ENCODE data around the gene PHF23.

PHF23 gene

GRCh38 chr17:7259555-7259889, 20.3 kb upstream of the PHF23 start:
- no CpG with 5 or more reads among the region's 6 CpGs for WGBS (ENCODE audit: extremely low coverage, insufficient coverage, insufficient read length)
- H3K4ac ChIP-seq (ENCODE audit: low read depth, low read length), result no peak overlapping the region
- H4K91ac ChIP-seq (ENCODE audit: low read depth, low read length), result no peak overlapping the region
- H3K4me1 ChIP-seq (ENCODE audit: control insufficient read depth in 1 of 2, insufficient read depth in 2 of 2, low read length in 2 of 2), result peaks cover 9 to 17% of the 10 kb centered on the region in 2 experiments
- H2AFZ ChIP-seq (ENCODE audit: insufficient read depth, low read length, poor library complexity), result no peak overlapping the region
- peaks cover 28 to 38% of the 10 kb centered on the region in 2 experiments for H3K36me3 ChIP-seq (ENCODE audit: control insufficient read depth in 1 of 2, insufficient read depth in 2 of 2, low read length in 2 of 2)
- no peak overlapping the region for H3K27ac ChIP-seq (ENCODE audit: low read depth, low read length)
- H3K79me1 ChIP-seq (ENCODE audit: low read length), result peaks cover 28% of the 10 kb centered on the region
- no peak overlapping the region for H4K8ac ChIP-seq (ENCODE audit: low read depth, low read length)
- no peak overlapping the region for H2BK5ac ChIP-seq (ENCODE audit: low read depth, low read length, poor library complexity)
- H2AK5ac ChIP-seq (ENCODE audit: low read length), result no peak overlapping the region
- no peak overlapping the region for H3K4me3 ChIP-seq (ENCODE audit: low read depth, low read length)
- H3K9ac ChIP-seq (ENCODE audit: low read length), result no peak overlapping the region
- no peaks in the 10 kb centered on the region for H3K27me3 ChIP-seq (ENCODE audit: insufficient read depth, low read length)
- peaks cover 3% of the 10 kb centered on the region for H3K9me3 ChIP-seq (ENCODE audit: insufficient read depth, low read depth, low read length)
- no peak overlapping the region for H3K4me2 ChIP-seq (ENCODE audit: low read length)
- H4K12ac ChIP-seq (ENCODE audit: low read depth, low read length), result no peak overlapping the region
- H2BK12ac ChIP-seq (ENCODE audit: low read length), result no peak overlapping the region
- H3K18ac ChIP-seq (ENCODE audit: low read length), result peak overlapping the region; percentile 29
- H3K14ac ChIP-seq (ENCODE audit: low read length), result no peak overlapping the region
- peaks cover 25% of the 10 kb centered on the region for H3K79me2 ChIP-seq (ENCODE audit: control insufficient read depth, insufficient read depth, low read length, poor library complexity)
- no peak for DNase-seq
- no peak overlapping the region for H3K23ac ChIP-seq (ENCODE audit: low read length)
- H2BK120ac ChIP-seq (ENCODE audit: insufficient read depth, low read length, poor library complexity), result no peak overlapping the region

DNA sequence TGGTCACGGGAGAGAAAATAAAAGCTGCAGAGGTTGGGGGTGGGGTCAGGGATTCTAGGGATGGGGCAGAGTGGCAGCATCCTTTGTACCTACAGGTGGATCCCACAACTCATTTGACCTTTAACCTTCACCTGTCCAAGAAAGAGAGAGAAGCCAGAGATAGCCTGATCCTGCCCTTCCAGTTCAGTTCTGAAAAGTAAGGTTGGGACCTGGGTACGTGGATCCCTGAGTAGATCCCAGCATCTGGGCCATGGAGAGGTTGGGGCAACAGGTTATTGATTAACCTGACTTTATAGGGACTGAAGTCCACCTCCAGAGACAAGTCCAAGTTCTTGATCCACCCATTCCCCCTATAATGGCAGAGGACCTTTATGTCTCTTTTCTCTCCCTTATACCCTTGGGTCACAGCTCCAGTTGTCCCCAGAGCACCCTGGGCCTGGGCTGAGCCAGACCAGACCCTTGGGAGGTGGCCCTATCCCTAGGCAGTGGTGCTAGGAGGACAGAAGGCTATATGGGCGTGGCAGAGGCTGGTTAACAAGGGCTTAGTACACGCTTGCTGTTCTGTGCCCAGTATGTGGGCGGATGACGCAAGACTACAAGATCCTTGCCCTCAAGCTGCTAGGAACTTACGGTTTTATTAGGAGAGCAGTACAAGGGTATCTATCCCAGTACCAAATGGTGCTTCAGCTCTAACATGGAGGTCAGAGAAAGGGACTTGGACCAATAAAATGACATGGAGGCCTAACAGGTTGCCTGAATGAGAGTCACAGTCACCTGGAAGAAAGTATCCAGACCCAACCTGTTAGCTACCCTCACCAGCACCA, 19.7 kb upstream of the PHF23 start:
- peak in 1 of 2 donors; percentile 53 for DNase-seq
- no peak overlapping the region for H3K27ac ChIP-seq (ENCODE audit: low read depth, low read length)
- H2AFZ ChIP-seq (ENCODE audit: insufficient read depth, low read length, poor library complexity), result no peak overlapping the region
- H4K8ac ChIP-seq (ENCODE audit: low read depth, low read length), result no peak overlapping the region
- H3K23ac ChIP-seq (ENCODE audit: low read length), result no peak overlapping the region
- H4K12ac ChIP-seq (ENCODE audit: low read depth, low read length), result no peak overlapping the region
- no peak overlapping the region for H2AK5ac ChIP-seq (ENCODE audit: low read length)
- H3K79me2 ChIP-seq (ENCODE audit: control insufficient read depth, insufficient read depth, low read length, poor library complexity), result peaks cover 25% of the 10 kb centered on the region
- H2BK120ac ChIP-seq (ENCODE audit: insufficient read depth, low read length, poor library complexity), result no peak overlapping the region
- H3K36me3 ChIP-seq (ENCODE audit: control insufficient read depth in 1 of 2, insufficient read depth in 2 of 2, low read length in 2 of 2), result peaks cover 28 to 42% of the 10 kb centered on the region in 2 experiments
- no peaks in the 10 kb centered on the region for H3K27me3 ChIP-seq (ENCODE audit: insufficient read depth, low read length)
- H3K4me3 ChIP-seq (ENCODE audit: low read depth, low read length), result no peak overlapping the region
- H2BK5ac ChIP-seq (ENCODE audit: low read depth, low read length, poor library complexity), result no peak overlapping the region
- H3K4me1 ChIP-seq (ENCODE audit: control insufficient read depth in 1 of 2, insufficient read depth in 2 of 2, low read length in 2 of 2), result peaks cover 6 to 17% of the 10 kb centered on the region in 2 experiments
- no peak overlapping the region for H3K4ac ChIP-seq (ENCODE audit: low read depth, low read length)
- no peak overlapping the region for H4K91ac ChIP-seq (ENCODE audit: low read depth, low read length)
- no peak overlapping the region for H3K9ac ChIP-seq (ENCODE audit: low read length)
- no CpG with 5 or more reads among the region's 7 CpGs for WGBS (ENCODE audit: extremely low coverage, insufficient coverage, insufficient read length)
- peaks cover 4% of the 10 kb centered on the region for H3K9me3 ChIP-seq (ENCODE audit: insufficient read depth, low read depth, low read length)
- H2BK12ac ChIP-seq (ENCODE audit: low read length), result no peak overlapping the region
- H3K4me2 ChIP-seq (ENCODE audit: low read length), result no peak overlapping the region
- H3K79me1 ChIP-seq (ENCODE audit: low read length), result peaks cover 28% of the 10 kb centered on the region
- H3K14ac ChIP-seq (ENCODE audit: low read length), result no peak overlapping the region
- H3K18ac ChIP-seq (ENCODE audit: low read length), result peak overlapping the region; percentile 29

DNA sequence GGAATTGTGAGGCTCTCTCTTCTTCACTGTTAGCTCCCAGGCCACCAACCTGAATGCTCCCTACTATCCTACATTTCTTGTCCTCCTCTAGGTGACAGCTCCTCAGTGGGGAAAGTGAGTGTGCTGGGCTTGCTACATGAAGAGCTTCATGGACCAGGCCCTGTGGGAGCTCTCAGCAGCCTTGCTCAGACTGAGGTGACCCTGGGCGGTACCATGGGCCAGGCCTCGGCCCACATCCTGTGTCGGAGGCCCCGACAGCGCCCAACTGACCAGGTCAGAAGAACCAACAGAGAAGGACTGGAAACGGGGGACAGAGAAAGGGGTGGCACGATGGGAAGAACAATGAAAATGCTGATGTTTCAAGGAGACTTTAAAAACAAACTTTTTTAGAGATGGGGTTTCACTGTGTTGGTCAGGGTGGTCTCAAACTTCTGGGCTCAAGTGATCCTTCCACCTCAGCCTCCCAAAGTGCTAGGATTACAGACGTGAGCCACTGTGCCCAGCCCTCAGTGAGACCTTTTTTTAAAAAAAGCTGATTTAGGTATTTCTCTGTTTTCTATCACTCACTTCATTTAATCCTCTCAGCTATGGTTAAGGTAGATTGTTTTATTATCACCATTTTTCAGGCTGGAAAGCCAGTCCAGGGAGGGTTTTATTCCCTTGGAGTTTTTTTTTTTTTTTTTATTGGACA, 17.7 kb upstream of the PHF23 start:
- Histone ChIP-seq H4K12ac (ENCODE audit: low read depth, low read length) (no peak overlapping the region), H3K18ac (ENCODE audit: low read length) (no peak overlapping the region), H2BK5ac (ENCODE audit: low read depth, low read length, poor library complexity) (no peak overlapping the region), H3K9me3 (ENCODE audit: insufficient read depth, low read depth, low read length) (peaks cover 4% of the 10 kb centered on the region), H3K9ac (ENCODE audit: low read length) (no peak overlapping the region), H3K27me3 (ENCODE audit: insufficient read depth, low read length) (no peaks in the 10 kb centered on the region), H3K4me1 (ENCODE audit: control insufficient read depth in 1 of 2, insufficient read depth in 2 of 2, low read length in 2 of 2) (peaks cover 6 to 13% of the 10 kb centered on the region in 2 experiments), H3K36me3 (ENCODE audit: control insufficient read depth in 1 of 2, insufficient read depth in 2 of 2, low read length in 2 of 2) (peaks cover 28 to 42% of the 10 kb centered on the region in 2 experiments), H4K91ac (ENCODE audit: low read depth, low read length) (no peak overlapping the region), H3K4me3 (ENCODE audit: low read depth, low read length) (no peak overlapping the region), H2BK12ac (ENCODE audit: low read length) (no peak overlapping the region), H3K4me2 (ENCODE audit: low read length) (no peak overlapping the region), H2AK5ac (ENCODE audit: low read length) (no peak overlapping the region), H2AFZ (ENCODE audit: insufficient read depth, low read length, poor library complexity) (no peak overlapping the region), H3K79me2 (ENCODE audit: control insufficient read depth, insufficient read depth, low read length, poor library complexity) (peaks cover 21% of the 10 kb centered on the region), H3K14ac (ENCODE audit: low read length) (no peak overlapping the region), H3K4ac (ENCODE audit: low read depth, low read length) (no peak overlapping the region), H3K27ac (ENCODE audit: low read depth, low read length) (no peak overlapping the region), H4K8ac (ENCODE audit: low read depth, low read length) (no peak overlapping the region), H3K23ac (ENCODE audit: low read length) (no peak overlapping the region), H2BK120ac (ENCODE audit: insufficient read depth, low read length, poor library complexity) (no peak overlapping the region), H3K79me1 (ENCODE audit: low read length) (peaks cover 20% of the 10 kb centered on the region)
- no CpG with 5 or more reads among the region's 8 CpGs for WGBS (ENCODE audit: extremely low coverage, insufficient coverage, insufficient read length)
- DNase-seq, result no peak

- no peak overlapping the region for H3K14ac ChIP-seq (ENCODE audit: low read length)
- H3K79me2 ChIP-seq (ENCODE audit: control insufficient read depth, insufficient read depth, low read length, poor library complexity), result peaks cover 23% of the 10 kb centered on the region
- H4K8ac ChIP-seq (ENCODE audit: low read depth, low read length), result no peak overlapping the region
- H2BK120ac ChIP-seq (ENCODE audit: insufficient read depth, low read length, poor library complexity), result no peak overlapping the region
- DNase-seq, result no peak
- no peak overlapping the region for H2AFZ ChIP-seq (ENCODE audit: insufficient read depth, low read length, poor library complexity)
- no peak overlapping the region for H2AK5ac ChIP-seq (ENCODE audit: low read length)
- H3K4ac ChIP-seq (ENCODE audit: low read depth, low read length), result no peak overlapping the region
- no peak overlapping the region for H3K23ac ChIP-seq (ENCODE audit: low read length)
- no peak overlapping the region for H4K12ac ChIP-seq (ENCODE audit: low read depth, low read length)
- peak overlapping the region; percentile 53 for H3K4me3 ChIP-seq (ENCODE audit: low read depth, low read length)
- H3K27me3 ChIP-seq (ENCODE audit: insufficient read depth, low read length), result no peaks in the 10 kb centered on the region
- H3K9me3 ChIP-seq (ENCODE audit: insufficient read depth, low read depth, low read length), result peaks cover 1% of the 10 kb centered on the region
- H3K18ac ChIP-seq (ENCODE audit: low read length), result no peak overlapping the region
- H3K27ac ChIP-seq (ENCODE audit: low read depth, low read length), result no peak overlapping the region
- H3K4me2 ChIP-seq (ENCODE audit: low read length), result no peak overlapping the region
- WGBS (ENCODE audit: extremely low coverage, insufficient coverage, insufficient read length), result no CpG with 5 or more reads among the region's 4 CpGs
- H3K36me3 ChIP-seq (ENCODE audit: control insufficient read depth in 1 of 2, insufficient read depth in 2 of 2, low read length in 2 of 2), result peaks cover 24 to 37% of the 10 kb centered on the region in 2 experiments
- no peak overlapping the region for H4K91ac ChIP-seq (ENCODE audit: low read depth, low read length)
- H2BK5ac ChIP-seq (ENCODE audit: low read depth, low read length, poor library complexity), result no peak overlapping the region
- H2BK12ac ChIP-seq (ENCODE audit: low read length), result no peak overlapping the region
- peaks cover 6 to 10% of the 10 kb centered on the region in 2 experiments for H3K4me1 ChIP-seq (ENCODE audit: control insufficient read depth in 1 of 2, insufficient read depth in 2 of 2, low read length in 2 of 2)
- peak overlapping the region; percentile 71 for H3K9ac ChIP-seq (ENCODE audit: low read length)
- H3K79me1 ChIP-seq (ENCODE audit: low read length), result peaks cover 17% of the 10 kb centered on the region
These were observed 15.3 kb upstream of the PHF23 start for GRCh38 chr17:7254511-7254910.

All from trophoblast cell (in vitro differentiated cells and primary cell).